OCI-LY3 (cell line): Measurements from ENCODE around the gene HELLS.

ENCODE experiments used
- CTCF ChIP-seq: fragments of 200-600, 300-600 bp; sonication (generic); IDR thresholded peaks from 2 replicates; pipeline ENCODE4 v1.5.1; 2014; ENCODE audit warnings: antibody characterized with exemption, low read length, low read depth
- EZH2phosphoT487 ChIP-seq: fragments of 200-600 bp; shearing (Covaris generic); IDR thresholded peaks from 2 replicates; pipeline ENCODE4 v1.6.1; 2018; ENCODE audit warnings: antibody characterized with exemption, mixed run types, low read depth

- TF ChIP-seq CTCF (no peak), EZH2phosphoT487 (no peak)
These were observed 87.4 kb downstream of the HELLS start for GRCh38 chr10:94632954-94633353.
